ENCODE data around the gene SOX4.
A peak's percentile ranks its signal among the peaks of the same experiment; 100 is the strongest.

SOX4 gene

DNA sequence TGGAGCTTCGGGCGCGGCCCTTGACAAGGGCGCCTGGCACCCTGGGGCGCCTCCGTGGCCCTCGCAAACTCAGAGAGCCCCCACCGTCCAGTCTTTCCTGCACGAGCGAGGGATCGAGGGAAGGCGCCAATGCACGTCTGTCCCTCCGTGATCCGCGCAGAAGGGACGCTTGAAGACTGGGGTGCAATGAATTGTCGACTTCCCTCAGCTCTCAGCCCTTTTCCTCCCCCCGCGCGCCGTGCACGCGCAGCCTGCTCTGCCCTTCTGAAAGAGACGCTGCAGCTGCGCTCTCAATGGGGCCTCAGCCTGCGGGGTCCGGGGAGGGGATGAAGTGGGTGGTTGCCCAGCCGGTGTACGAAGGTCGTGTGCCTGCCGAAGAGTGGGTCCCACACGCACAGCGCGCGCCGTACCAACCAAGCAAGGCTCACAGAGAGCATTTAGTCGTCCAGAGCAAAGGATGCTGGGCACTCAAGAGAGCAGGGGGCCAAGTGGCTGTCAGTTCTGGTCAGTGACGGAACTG, 5.5 kb upstream of the SOX4 start (continued):
- peak; percentile 98 for TF ChIP-seq ZNF423 (tag by site-specific recombination; IDR thresholded peaks at IDR 0.05)
- TF ChIP-seq KLF9 (tag by site-specific recombination; IDR thresholded peaks at IDR 0.05; ENCODE audit: low read depth), result peak; percentile 23; the same call in 1 of the 2 replicates
- no peak for TF ChIP-seq ZSCAN16 (tag by site-specific recombination; IDR thresholded peaks at IDR 0.05)
- TF ChIP-seq ZNF510 (tag by site-specific recombination; IDR thresholded peaks at IDR 0.05; ENCODE audit: insufficient replicate concordance), result no peak
- TF ChIP-seq, protein P1, sequence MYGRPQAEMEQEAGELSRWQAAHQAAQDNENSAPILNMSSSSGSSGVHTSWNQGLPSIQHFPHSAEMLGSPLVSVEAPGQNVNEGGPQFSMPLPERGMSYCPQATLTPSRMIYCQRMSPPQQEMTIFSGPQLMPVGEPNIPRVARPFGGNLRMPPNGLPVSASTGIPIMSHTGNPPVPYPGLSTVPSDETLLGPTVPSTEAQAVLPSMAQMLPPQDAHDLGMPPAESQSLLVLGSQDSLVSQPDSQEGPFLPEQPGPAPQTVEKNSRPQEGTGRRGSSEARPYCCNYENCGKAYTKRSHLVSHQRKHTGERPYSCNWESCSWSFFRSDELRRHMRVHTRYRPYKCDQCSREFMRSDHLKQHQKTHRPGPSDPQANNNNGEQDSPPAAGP (tag by site-specific recombination; IDR thresholded peaks at IDR 0.05), result no peak; the same call in 1 of the 2 replicates
- no peak for TF ChIP-seq ZNF621 (tag by site-specific recombination; IDR thresholded peaks at IDR 0.05)
- TF ChIP-seq ZNF629 (tag by site-specific recombination; IDR thresholded peaks at IDR 0.05), result 0 out of 2 replicates have a peak, but pooled peaks have one; percentile 18
- TF ChIP-seq ZNF560 (tag by site-specific recombination; IDR thresholded peaks at IDR 0.05; ENCODE audit: borderline replicate concordance), result no peak
- no peak for TF ChIP-seq ZNF132 (tag by site-specific recombination; IDR thresholded peaks at IDR 0.05; ENCODE audit: borderline replicate concordance)
- TF ChIP-seq IKZF3 (tag by site-specific recombination; IDR thresholded peaks at IDR 0.05), result no peak
- peak; percentile 12; the same call in 1 of the 2 replicates for TF ChIP-seq ZBTB21 (tag by site-specific recombination; IDR thresholded peaks at IDR 0.05)
- TF ChIP-seq KLF8 (tag by site-specific recombination; IDR thresholded peaks at IDR 0.05), result no peak
- TF ChIP-seq ZNF600 (tag by site-specific recombination; IDR thresholded peaks at IDR 0.05), result no peak
- TF ChIP-seq ZNF658 (tag by site-specific recombination; IDR thresholded peaks at IDR 0.05), result no peak
- no peak for TF ChIP-seq PRDM1 (tag by site-specific recombination; IDR thresholded peaks at IDR 0.05)
- TF ChIP-seq, protein P2, sequence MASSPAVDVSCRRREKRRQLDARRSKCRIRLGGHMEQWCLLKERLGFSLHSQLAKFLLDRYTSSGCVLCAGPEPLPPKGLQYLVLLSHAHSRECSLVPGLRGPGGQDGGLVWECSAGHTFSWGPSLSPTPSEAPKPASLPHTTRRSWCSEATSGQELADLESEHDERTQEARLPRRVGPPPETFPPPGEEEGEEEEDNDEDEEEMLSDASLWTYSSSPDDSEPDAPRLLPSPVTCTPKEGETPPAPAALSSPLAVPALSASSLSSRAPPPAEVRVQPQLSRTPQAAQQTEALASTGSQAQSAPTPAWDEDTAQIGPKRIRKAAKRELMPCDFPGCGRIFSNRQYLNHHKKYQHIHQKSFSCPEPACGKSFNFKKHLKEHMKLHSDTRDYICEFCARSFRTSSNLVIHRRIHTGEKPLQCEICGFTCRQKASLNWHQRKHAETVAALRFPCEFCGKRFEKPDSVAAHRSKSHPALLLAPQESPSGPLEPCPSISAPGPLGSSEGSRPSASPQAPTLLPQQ (tag by site-specific recombination; IDR thresholded peaks at IDR 0.05), result peak; percentile 100
- TF ChIP-seq SETDB1 (IDR thresholded peaks at IDR 0.05; ENCODE audit: insufficient read length, low read length), result no peak
- TF ChIP-seq, protein P3, sequence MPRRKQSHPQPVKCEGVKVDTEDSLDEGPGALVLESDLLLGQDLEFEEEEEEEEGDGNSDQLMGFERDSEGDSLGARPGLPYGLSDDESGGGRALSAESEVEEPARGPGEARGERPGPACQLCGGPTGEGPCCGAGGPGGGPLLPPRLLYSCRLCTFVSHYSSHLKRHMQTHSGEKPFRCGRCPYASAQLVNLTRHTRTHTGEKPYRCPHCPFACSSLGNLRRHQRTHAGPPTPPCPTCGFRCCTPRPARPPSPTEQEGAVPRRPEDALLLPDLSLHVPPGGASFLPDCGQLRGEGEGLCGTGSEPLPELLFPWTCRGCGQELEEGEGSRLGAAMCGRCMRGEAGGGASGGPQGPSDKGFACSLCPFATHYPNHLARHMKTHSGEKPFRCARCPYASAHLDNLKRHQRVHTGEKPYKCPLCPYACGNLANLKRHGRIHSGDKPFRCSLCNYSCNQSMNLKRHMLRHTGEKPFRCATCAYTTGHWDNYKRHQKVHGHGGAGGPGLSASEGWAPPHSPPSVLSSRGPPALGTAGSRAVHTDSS (tag by site-specific recombination; IDR thresholded peaks at IDR 0.05), result no peak
- peak; percentile 68 for TF ChIP-seq ZBTB17 (tag by site-specific recombination; IDR thresholded peaks at IDR 0.05)
- no peak for TF ChIP-seq ZNF350 (tag by site-specific recombination; IDR thresholded peaks at IDR 0.05)
- TF ChIP-seq GLIS1 (tag by site-specific recombination; IDR thresholded peaks at IDR 0.05), result peak; percentile 32
- TF ChIP-seq HOXC10 (CRISPR knock-in tag; IDR thresholded peaks at IDR 0.05), result no peak
- no peak for TF ChIP-seq ZNF530 (tag by site-specific recombination; IDR thresholded peaks at IDR 0.05; ENCODE audit: low read depth)

DNA sequence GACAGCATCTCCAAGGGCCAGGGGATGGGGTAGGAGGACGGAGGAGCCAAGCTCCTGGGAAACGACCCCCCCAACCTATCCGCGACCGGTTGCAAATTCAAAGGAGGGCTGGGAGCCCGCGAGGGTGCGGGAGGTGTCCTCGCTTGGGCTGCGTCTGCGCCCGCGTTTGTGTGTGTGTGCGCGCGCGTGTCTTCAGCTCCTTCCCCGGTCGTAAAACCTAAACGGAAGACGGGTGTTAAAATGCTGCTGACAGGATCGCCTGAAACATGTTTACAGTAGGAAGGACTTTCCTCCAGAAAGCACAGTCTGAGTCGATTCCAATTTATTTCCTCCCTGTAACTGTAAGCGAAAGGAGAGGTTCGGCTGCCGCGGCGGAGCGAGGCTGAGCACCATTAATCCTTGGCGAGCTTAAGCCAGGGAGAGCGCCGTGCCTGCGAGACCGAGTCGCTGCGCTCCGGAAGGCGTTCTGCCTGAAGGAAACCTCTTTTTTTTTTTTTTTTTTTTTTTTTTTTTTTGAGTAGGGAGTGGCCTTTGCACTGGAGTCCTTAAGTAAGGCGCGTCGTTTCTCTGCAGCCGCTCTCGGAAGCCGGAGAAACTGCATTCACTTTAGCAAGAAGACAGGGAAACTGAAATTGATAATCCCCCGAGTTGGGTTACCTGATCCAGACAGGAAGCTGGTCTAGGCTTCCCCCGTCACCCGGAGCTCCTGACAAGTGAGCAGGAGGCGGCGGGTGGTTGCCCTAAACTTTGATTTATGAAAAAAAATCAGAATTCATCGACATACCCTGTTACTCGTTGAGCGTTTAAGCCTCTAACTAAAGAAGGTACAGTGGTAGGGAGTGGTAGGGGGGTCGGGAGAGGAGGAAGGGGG, 4.8 kb upstream of the SOX4 start:
- peak overlapping the region; percentile 97 for H3K27ac ChIP-seq (ENCODE audit: extremely low read depth, low read depth, low read length)
- ChIA-PET CTCF (interaction anchor here (0.5 to 4.0 kb wide), 45 partner anchors 9 to 1296 kb away, joined by 3 to 14 read pairs (median 4); no protein-coding TSS in a partner anchor), POLR2A (interaction anchor here (0.6 to 2.0 kb wide), 31 partner anchors 8 to 1943 kb away, joined by 3 to 13 read pairs (median 4); no protein-coding TSS in a partner anchor)
- TF ChIP-seq, protein P4, sequence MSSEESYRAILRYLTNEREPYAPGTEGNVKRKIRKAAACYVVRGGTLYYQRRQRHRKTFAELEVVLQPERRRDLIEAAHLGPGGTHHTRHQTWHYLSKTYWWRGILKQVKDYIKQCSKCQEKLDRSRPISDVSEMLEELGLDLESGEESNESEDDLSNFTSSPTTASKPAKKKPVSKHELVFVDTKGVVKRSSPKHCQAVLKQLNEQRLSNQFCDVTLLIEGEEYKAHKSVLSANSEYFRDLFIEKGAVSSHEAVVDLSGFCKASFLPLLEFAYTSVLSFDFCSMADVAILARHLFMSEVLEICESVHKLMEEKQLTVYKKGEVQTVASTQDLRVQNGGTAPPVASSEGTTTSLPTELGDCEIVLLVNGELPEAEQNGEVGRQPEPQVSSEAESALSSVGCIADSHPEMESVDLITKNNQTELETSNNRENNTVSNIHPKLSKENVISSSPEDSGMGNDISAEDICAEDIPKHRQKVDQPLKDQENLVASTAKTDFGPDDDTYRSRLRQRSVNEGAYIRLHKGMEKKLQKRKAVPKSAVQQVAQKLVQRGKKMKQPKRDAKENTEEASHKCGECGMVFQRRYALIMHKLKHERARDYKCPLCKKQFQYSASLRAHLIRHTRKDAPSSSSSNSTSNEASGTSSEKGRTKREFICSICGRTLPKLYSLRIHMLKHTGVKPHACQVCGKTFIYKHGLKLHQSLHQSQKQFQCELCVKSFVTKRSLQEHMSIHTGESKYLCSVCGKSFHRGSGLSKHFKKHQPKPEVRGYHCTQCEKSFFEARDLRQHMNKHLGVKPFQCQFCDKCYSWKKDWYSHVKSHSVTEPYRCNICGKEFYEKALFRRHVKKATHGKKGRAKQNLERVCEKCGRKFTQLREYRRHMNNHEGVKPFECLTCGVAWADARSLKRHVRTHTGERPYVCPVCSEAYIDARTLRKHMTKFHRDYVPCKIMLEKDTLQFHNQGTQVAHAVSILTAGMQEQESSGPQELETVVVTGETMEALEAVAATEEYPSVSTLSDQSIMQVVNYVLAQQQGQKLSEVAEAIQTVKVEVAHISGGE (tag by site-specific recombination; conservative IDR thresholded peaks at IDR 0.05; ENCODE audit: low read depth), result peak; percentile 63
- TF ChIP-seq ZNF629 (tag by site-specific recombination; IDR thresholded peaks at IDR 0.05), result no peak; the same call in 1 of the 2 replicates
- no peak; the same call in 1 of the 2 replicates for TF ChIP-seq ZXDB (tag by site-specific recombination; IDR thresholded peaks at IDR 0.05)
- TF ChIP-seq ZNF302 (tag by site-specific recombination; IDR thresholded peaks at IDR 0.05; ENCODE audit: low read depth), result no peak
- TF ChIP-seq SP2 (tag by site-specific recombination; IDR thresholded peaks at IDR 0.05), result no peak
- TF ChIP-seq, protein P5, sequence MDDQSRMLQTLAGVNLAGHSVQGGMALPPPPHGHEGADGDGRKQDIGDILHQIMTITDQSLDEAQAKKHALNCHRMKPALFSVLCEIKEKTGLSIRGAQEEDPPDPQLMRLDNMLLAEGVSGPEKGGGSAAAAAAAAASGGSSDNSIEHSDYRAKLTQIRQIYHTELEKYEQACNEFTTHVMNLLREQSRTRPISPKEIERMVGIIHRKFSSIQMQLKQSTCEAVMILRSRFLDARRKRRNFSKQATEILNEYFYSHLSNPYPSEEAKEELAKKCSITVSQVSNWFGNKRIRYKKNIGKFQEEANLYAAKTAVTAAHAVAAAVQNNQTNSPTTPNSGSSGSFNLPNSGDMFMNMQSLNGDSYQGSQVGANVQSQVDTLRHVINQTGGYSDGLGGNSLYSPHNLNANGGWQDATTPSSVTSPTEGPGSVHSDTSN (CRISPR knock-in tag; IDR thresholded peaks at IDR 0.05), result no peak

More for the DNA sequence above, 4.8 kb upstream of the SOX4 start:
- H3K9me3 ChIP-seq (ENCODE audit: control insufficient read depth, insufficient read depth, low read depth, low read length), result no peaks in the 10 kb centered on the region
- H3K4me3 ChIP-seq (ENCODE audit: low read depth, low read length), result peak overlapping the region; percentile 53
- peaks cover 11% of the 10 kb centered on the region for H3K4me1 ChIP-seq (ENCODE audit: control insufficient read depth, insufficient read depth, low read length)
- no peaks in the 10 kb centered on the region; a peak in 1 of 3 replicates for H3K36me3 ChIP-seq (ENCODE audit: control insufficient read depth in 2 of 2, insufficient read depth in 1 of 2, low read length in 2 of 2)
